Right lobe of liver (tissue), 6 donors: ENCODE data around the gene SHISA4. TPM values are rescaled to one million over a fixed set of nuclear protein-coding genes. Genes with fewer than 3 reads are reported as not detected.

Experiments used
- ATAC-seq, 4 donors: fragments of 200-7000 bp; cut with Tn5 transposase; one replicate each; pipeline ENCODE4 v1.9.1; 2020; ENCODE audit warnings: mild to moderate bottlenecking in 4 of 4, moderate library complexity in 4 of 4
- DNase-seq, 3 donors: peaks; one replicate each; pipeline ENCODE4 v3.0.0-alpha.2; 2020
- H3K27ac ChIP-seq, 3 donors: fragments of 200-600 bp; one replicate each; pipeline ENCODE4 v1.8.0; 2022
- H3K27me3 ChIP-seq, 2 donors: fragments of 200-600 bp; one replicate each; pipeline ENCODE4 v1.8.0; 2022
- H3K36me3 ChIP-seq, 4 donors: fragments of 200-600 bp; sonication (generic) in 1 of 4; one replicate each; pipeline versions ENCODE4 v1.5.1 to v1.8.0; 2017 to 2022; ENCODE audit warnings: control low read depth in 1 of 4
- H3K4me1 ChIP-seq, 4 donors: fragments of 200-600 bp; sonication (generic) in 1 of 4; one replicate each; pipeline versions ENCODE4 v1.5.1 to v1.8.0; 2017 to 2022; ENCODE audit warnings: control low read depth in 1 of 4
- H3K4me3 ChIP-seq, 3 donors: fragments of 200-600 bp; one replicate each; pipeline ENCODE4 v1.8.0; 2022
- H3K9me3 ChIP-seq, 4 donors: fragments of 200-600 bp; sonication (generic) in 1 of 4; one replicate each; pipeline versions ENCODE4 v1.5.1 to v1.8.0; 2017 to 2022; ENCODE audit warnings: control low read depth in 1 of 4
- CTCF ChIP-seq, 4 donors: fragments of 200-600 bp in 3 of 4; fragments of 450-650 bp in 1 of 4; IDR thresholded peaks; one replicate each; pipeline versions ENCODE4 v1.5.1 to v1.8.0; 2016 to 2022; ENCODE audit warnings: antibody characterized with exemption in 4 of 4, mild to moderate bottlenecking in 2 of 4
- POLR2A ChIP-seq: fragments of 450-650 bp; IDR thresholded peaks from one replicate; pipeline ENCODE4 v1.6.1; 2017; ENCODE audit warnings: antibody characterized with exemption, mild to moderate bottlenecking
- WGBS: methylation state at CpG from one replicate; pipeline ENCODE4 v1.1.6; 2018; ENCODE audit warnings: low coverage, low lambda C conversion rate; ENCODE audit not compliant: insufficient coverage; ENCODE audit errors: missing lambda C conversion rate; 5-methylcytosine and 5-hydroxymethylcytosine counted together
- intact Hi-C, 2 donors: fragments of 100-400 bp; cut with DNase I; formaldehyde crosslinking; loops; one replicate each; pipeline versions ENCODE4 v1.11.2 to v1.14.1; 2022
- total RNA-seq, 6 experiments: library from RNA; depleted of rRNA in 2 of 6; stranded (reverse); fragments of >200 nt in 2 of 6; fragmentation: NEBNext Ultra II Directional in 3 of 6; extraction: Animal tissue kit (Norgen Biotek cat#: 25700) in 3 of 6; gene quantifications; one replicate each; pipeline versions ENCODE4 v1.1.0 to v1.2.4, GENCODE V29; 2016 to 2023
- donor health status: DM: no; HTN: yes; CAD: no.
- donor health status: DM: no; HTN: no; CAD: no.
- donor health status: DM: no; HTN: no; CAD: no.
- donor health status: DM: no; HTN: yes; CAD: no.
- donor health status: DM: no; HTN: yes; CAD: no.

SHISA4 gene
- total RNA-seq, 6 experiments from 2014 or later = 2.5 to 8.1 (median 4.8) TPM

- peaks cover 0 to 19% (median 0%) of the 10 kb centered on the region in 4 donors for H3K4me1 ChIP-seq
- no peak overlapping the region for H3K4me3 ChIP-seq
- ATAC-seq = no peak
- H3K27ac ChIP-seq = no peak overlapping the region
- intact Hi-C loops = loop anchor here in 1 of 2 donors (10.0 kb wide), 1 partner anchor 218 kb away; the partner anchor contains the start of gene GPR37L1
- no peaks in the 10 kb centered on the region for H3K9me3 ChIP-seq
- H3K27me3 ChIP-seq = no peaks in the 10 kb centered on the region
- no peaks in the 10 kb centered on the region for H3K36me3 ChIP-seq
- WGBS = no CpG with 5 or more reads among the region's 3 CpGs
- no peak for DNase-seq
- TF ChIP-seq CTCF (IDR thresholded peaks at IDR 0.05) = no peak
- TF ChIP-seq POLR2A = no peak
Measured at GRCh38 chr1:201906336-201906735, 17.6 kb downstream of the SHISA4 start.

GRCh38 chr1:201907621-201908020 lies 18.9 kb downstream of the SHISA4 start:
- Histone ChIP-seq H3K27me3 (no peaks in the 10 kb centered on the region), H3K36me3 (no peaks in the 10 kb centered on the region), H3K4me1 (peaks cover 0 to 19% (median 0%) of the 10 kb centered on the region in 4 donors), H3K9me3 (no peaks in the 10 kb centered on the region), H3K4me3 (no peak overlapping the region), H3K27ac (no peak overlapping the region)
- DNase-seq (no peak), ATAC-seq (no peak)
- TF ChIP-seq CTCF (IDR thresholded peaks at IDR 0.05) = no peak
- no peak for TF ChIP-seq POLR2A
- no CpG with 5 or more reads among the region's 6 CpGs for WGBS
- intact Hi-C loops = loop anchor here in 1 of 2 donors (10.0 kb wide), 1 partner anchor 217 kb away; the partner anchor contains the start of gene GPR37L1

- intact Hi-C loops = no loop called here
- H3K4me1 ChIP-seq = no peaks in the 10 kb centered on the region
- no peaks in the 10 kb centered on the region for H3K27me3 ChIP-seq
- ATAC-seq = no peak
- H3K9me3 ChIP-seq = no peaks in the 10 kb centered on the region
- no peak overlapping the region for H3K27ac ChIP-seq
- no peak overlapping the region for H3K4me3 ChIP-seq
- H3K36me3 ChIP-seq = no peaks in the 10 kb centered on the region
- no peak for TF ChIP-seq POLR2A
- no peak for TF ChIP-seq CTCF (IDR thresholded peaks at IDR 0.05)
- 77% methylated on average over 2 of the region's 4 CpGs for WGBS
- no peak for DNase-seq
Measured at GRCh38 chr1:201911826-201912571, 23.3 kb downstream of the SHISA4 start.

GRCh38 chr1:201912832-201913231 lies 24.1 kb downstream of the SHISA4 start:
- H3K4me1 ChIP-seq = no peaks in the 10 kb centered on the region
- TF ChIP-seq CTCF (IDR thresholded peaks at IDR 0.05) (no peak), POLR2A (no peak)
- H3K27me3 ChIP-seq = no peaks in the 10 kb centered on the region
- no peak overlapping the region for H3K27ac ChIP-seq
- ATAC-seq (no peak), DNase-seq (no peak)
- intact Hi-C loops = no loop called here
- 70% methylated on average over 4 of the region's 5 CpGs for WGBS
- H3K9me3 ChIP-seq = no peaks in the 10 kb centered on the region
- no peaks in the 10 kb centered on the region for H3K36me3 ChIP-seq
- no peak overlapping the region for H3K4me3 ChIP-seq
